Ascending aorta (tissue), 2 donors: ENCODE measurements around the gene RNF133. TPM values are rescaled to one million over a fixed set of nuclear protein-coding genes. Genes with fewer than 3 reads are reported as not detected.

Experiments
- DNase-seq, 2 donors: peaks; one replicate each; pipeline ENCODE4 v3.0.0-alpha.2; 2019; ENCODE audit warnings: low spot score in 2 of 2
- H3K27ac ChIP-seq, 2 donors: fragments of 200-600 bp; sonication (generic); one replicate each; pipeline ENCODE4 v1.5.1; 2016 to 2017; ENCODE audit warnings: mild to moderate bottlenecking in 1 of 2
- H3K27me3 ChIP-seq: fragments of 200-600 bp; sonication (generic); one replicate; pipeline ENCODE4 v1.5.1; 2017
- H3K36me3 ChIP-seq, 2 donors: fragments of 200-600 bp; sonication (generic); one replicate each; pipeline ENCODE4 v1.5.1; 2016
- H3K4me1 ChIP-seq, 2 donors: fragments of 200-600 bp; sonication (generic); one replicate each; pipeline ENCODE4 v1.5.1; 2016 to 2017; ENCODE audit warnings: mild to moderate bottlenecking in 1 of 2
- H3K4me3 ChIP-seq, 2 donors: fragments of 200-600 bp; sonication (generic); one replicate each; pipeline ENCODE4 v1.5.1; 2016 to 2017; ENCODE audit warnings: mild to moderate bottlenecking in 1 of 2
- H3K9me3 ChIP-seq, 2 donors: fragments of 200-600 bp; sonication (generic); one replicate each; pipeline ENCODE4 v1.5.1; 2016
- CTCF ChIP-seq, 3 experiments: fragments of 200-600 bp in 2 of 3; fragments of 450-650 bp in 1 of 3; sonication (generic) in 2 of 3; IDR thresholded peaks; one replicate each; pipeline ENCODE4 v1.5.1; 2016 to 2019; ENCODE audit warnings: antibody characterized with exemption in 3 of 3, mild to moderate bottlenecking in 1 of 3, moderate library complexity in 1 of 3
- intact Hi-C: fragments of 100-400 bp; cut with DNase I; formaldehyde crosslinking; loops from one replicate; pipeline ENCODE4 v1.15.1; 2023
- total RNA-seq: library from RNA; depleted of rRNA; stranded (reverse); fragments of >200 nt; gene quantifications from one replicate; pipeline ENCODE4 v1.1.0, GENCODE V29; 2016

RNF133 gene
- total RNA-seq, 1 donor from 2014 or later = not detected

GRCh38 chr7:122674502-122674901 lies 24.4 kb downstream of the RNF133 start:
- Histone ChIP-seq H3K27ac (no peak overlapping the region), H3K9me3 (no peaks in the 10 kb centered on the region), H3K27me3 (no peaks in the 10 kb centered on the region), H3K4me1 (no peaks in the 10 kb centered on the region), H3K4me3 (peak overlapping the region; percentile 8 to 18), H3K36me3 (no peaks in the 10 kb centered on the region)
- intact Hi-C loops = no loop called here
- DNase-seq = no peak
- TF ChIP-seq CTCF (IDR thresholded peaks at IDR 0.05) = no peak

GRCh38 chr7:122673951-122674350 lies 25.0 kb downstream of the RNF133 start:
- Histone ChIP-seq H3K4me1 (no peaks in the 10 kb centered on the region), H3K27me3 (no peaks in the 10 kb centered on the region), H3K4me3 (no peak overlapping the region), H3K9me3 (no peaks in the 10 kb centered on the region), H3K27ac (no peak overlapping the region), H3K36me3 (no peaks in the 10 kb centered on the region)
- no peak for TF ChIP-seq CTCF (IDR thresholded peaks at IDR 0.05)
- DNase-seq = no peak
- intact Hi-C loops = no loop called here

- no peak for DNase-seq
- Histone ChIP-seq H3K27me3 (no peaks in the 10 kb centered on the region), H3K4me3 (no peak overlapping the region), H3K4me1 (no peaks in the 10 kb centered on the region), H3K9me3 (no peaks in the 10 kb centered on the region), H3K27ac (no peak overlapping the region), H3K36me3 (no peaks in the 10 kb centered on the region)
- TF ChIP-seq CTCF (IDR thresholded peaks at IDR 0.05) = no peak
- intact Hi-C loops = no loop called here
These were observed 26.4 kb downstream of the RNF133 start for GRCh38 chr7:122672536-122672935.

GRCh38 chr7:122663733-122664132 lies 35.2 kb downstream of the RNF133 start:
- H3K27ac ChIP-seq = no peak overlapping the region
- H3K9me3 ChIP-seq = no peaks in the 10 kb centered on the region
- no peaks in the 10 kb centered on the region for H3K36me3 ChIP-seq
- TF ChIP-seq CTCF (IDR thresholded peaks at IDR 0.05) = no peak
- no peak for DNase-seq
- H3K27me3 ChIP-seq = no peaks in the 10 kb centered on the region
- H3K4me1 ChIP-seq = no peaks in the 10 kb centered on the region
- intact Hi-C loops = no loop called here
- H3K4me3 ChIP-seq = no peak overlapping the region

GRCh38 chr7:122658856-122659255 lies 40.1 kb downstream of the RNF133 start:
- DNase-seq = no peak
- Histone ChIP-seq H3K4me3 (no peak overlapping the region), H3K27ac (no peak overlapping the region), H3K9me3 (no peaks in the 10 kb centered on the region), H3K36me3 (no peaks in the 10 kb centered on the region), H3K27me3 (no peaks in the 10 kb centered on the region), H3K4me1 (no peaks in the 10 kb centered on the region)
- intact Hi-C loops = no loop called here
- no peak for TF ChIP-seq CTCF (IDR thresholded peaks at IDR 0.05)

- intact Hi-C loops = no loop called here
- no peak for TF ChIP-seq CTCF (IDR thresholded peaks at IDR 0.05)
- no peak overlapping the region for H3K27ac ChIP-seq
- no peak for DNase-seq
- no peaks in the 10 kb centered on the region for H3K4me1 ChIP-seq
- H3K36me3 ChIP-seq = no peaks in the 10 kb centered on the region
- no peak overlapping the region for H3K4me3 ChIP-seq
- no peaks in the 10 kb centered on the region for H3K9me3 ChIP-seq
- no peaks in the 10 kb centered on the region for H3K27me3 ChIP-seq
These were observed 45.2 kb downstream of the RNF133 start for GRCh38 chr7:122653685-122654084.
